K562 (cell line): ENCODE measurements around the gene RNASEH1. TPM values are rescaled to one million over a fixed set of nuclear protein-coding genes. Genes with fewer than 3 reads are reported as not detected.

Experiments used
- ATF1 ChIP-seq, 2 experiments: fragments of 450-650 bp in 1 of 2; IDR thresholded peaks; 2 replicates each; pipeline ENCODE4 v1.6.1; 2016; ENCODE audit warnings: missing compliant biosample characterization in 1 of 2, missing genetic modification characterization in 1 of 2
- CBX3 ChIP-seq, 2 experiments: IDR thresholded peaks; 1 replicate in 1 of 2; 2 replicates in 1 of 2; pipeline ENCODE4 v1.6.1; 2012; ENCODE audit warnings: inconsistent platforms in 2 of 2, low read length in 2 of 2, borderline replicate concordance in 1 of 2, control low read depth in 1 of 2
- CC2D1A ChIP-seq: fragments of 450-650 bp; IDR thresholded peaks from 2 replicates; pipeline ENCODE4 v1.6.1; 2017; ENCODE audit warnings: mild to moderate bottlenecking
- GTF2F1 ChIP-seq: IDR thresholded peaks from 2 replicates; pipeline ENCODE4 v1.6.1; 2011; ENCODE audit warnings: low read depth, low read length, improper control_type of control experiment
- PCBP1 ChIP-seq: fragments of 200-400 bp; formaldehyde crosslinking; IDR thresholded peaks from 2 replicates; pipeline ENCODE4 v1.6.1; 2018; ENCODE audit warnings: mild to moderate bottlenecking, low read depth, low read length; ENCODE audit not compliant: poor library complexity, severe bottlenecking
- RNF2 ChIP-seq: sonication (generic); IDR thresholded peaks from 2 replicates; pipeline ENCODE4 v1.6.1; 2016
- TAF1 ChIP-seq: IDR thresholded peaks from 2 replicates; pipeline ENCODE4 v1.6.1; 2011; ENCODE audit warnings: mild to moderate bottlenecking, low read length, moderate library complexity; ENCODE audit not compliant: insufficient read depth, control insufficient read depth, severe bottlenecking; ENCODE audit errors: extremely low read depth
- TEAD2 ChIP-seq: fragments of 450-650 bp; IDR thresholded peaks from 2 replicates; pipeline ENCODE4 v1.6.1; 2016; ENCODE audit warnings: missing genetic modification characterization, control low read depth, missing compliant biosample characterization
- ZNF79 ChIP-seq: fragments of 250-450 bp; sonication (Bioruptor Pico); IDR thresholded peaks from 2 replicates; pipeline ENCODE4 v1.4.0; 2020; ENCODE audit warnings: low read depth, mild to moderate bottlenecking, moderate library complexity
- polyA plus RNA-seq, 8 experiments: library from polyadenylated mRNA; depleted of rRNA in 4 of 8; stranded (reverse) in 5 of 8; unstranded in 3 of 8; fragments of >200 nt; fragmentation: Nextera tagmentation in 2 of 8; fragmentation: Illumina TruSeq in 1 of 8; extraction: Ambion mirVana in 2 of 8; extraction: Trizol in 1 of 8; gene quantifications; 2 replicates each; pipeline versions ENCODE4 v1.2.1 to v1.2.3, GENCODE V29; 2011 to 2014; ENCODE audit warnings: inconsistent platforms in 1 of 8, missing spikeins in 1 of 8
- total RNA-seq, 7 experiments: library from RNA; depleted of rRNA in 6 of 7; stranded (reverse); fragments of >200 nt in 6 of 7; fragmentation: Illumina TruSeq in 2 of 7; extraction: Trizol in 2 of 7; gene quantifications; 2 replicates each; pipeline versions ENCODE4 v1.2.1 to v1.2.3, GENCODE V29; 2011 to 2021; ENCODE audit warnings: low replicate concordance in 1 of 7
- TF ChIP-seq, protein P1 (sequence below): fragments of 250-450 bp; sonication (Bioruptor Pico); IDR thresholded peaks from 2 replicates; pipeline ENCODE4 v1.5.0; 2020; ENCODE audit warnings: mild to moderate bottlenecking, borderline replicate concordance
- TF ChIP-seq, protein P2 (sequence below), 2 experiments: fragments of 450-650 bp; IDR thresholded peaks; 2 replicates each; pipeline ENCODE4 v1.6.1; 2016
- TF ChIP-seq, protein P3 (sequence below): fragments of 450-650 bp; IDR thresholded peaks from 2 replicates; pipeline ENCODE4 v1.6.1; 2016; ENCODE audit warnings: low read depth, mild to moderate bottlenecking, moderate library complexity
- TF ChIP-seq, protein P4 (sequence below), 2 experiments: fragments of 450-650 bp; formaldehyde crosslinking in 1 of 2; IDR thresholded peaks; 2 replicates each; pipeline versions ENCODE4 v1.4.0 to v1.6.1; 2014 to 2020; ENCODE audit warnings: mild to moderate bottlenecking in 2 of 2, borderline replicate concordance in 1 of 2, low read depth in 1 of 2

Gene RNASEH1
- total and polyA plus RNA-seq, 9 of the 15 experiments (the other 6 are each of a cell fraction or from before 2014, with no cell fraction given), result 25.7 to 47.5 (median 42.8) TPM

DNA sequence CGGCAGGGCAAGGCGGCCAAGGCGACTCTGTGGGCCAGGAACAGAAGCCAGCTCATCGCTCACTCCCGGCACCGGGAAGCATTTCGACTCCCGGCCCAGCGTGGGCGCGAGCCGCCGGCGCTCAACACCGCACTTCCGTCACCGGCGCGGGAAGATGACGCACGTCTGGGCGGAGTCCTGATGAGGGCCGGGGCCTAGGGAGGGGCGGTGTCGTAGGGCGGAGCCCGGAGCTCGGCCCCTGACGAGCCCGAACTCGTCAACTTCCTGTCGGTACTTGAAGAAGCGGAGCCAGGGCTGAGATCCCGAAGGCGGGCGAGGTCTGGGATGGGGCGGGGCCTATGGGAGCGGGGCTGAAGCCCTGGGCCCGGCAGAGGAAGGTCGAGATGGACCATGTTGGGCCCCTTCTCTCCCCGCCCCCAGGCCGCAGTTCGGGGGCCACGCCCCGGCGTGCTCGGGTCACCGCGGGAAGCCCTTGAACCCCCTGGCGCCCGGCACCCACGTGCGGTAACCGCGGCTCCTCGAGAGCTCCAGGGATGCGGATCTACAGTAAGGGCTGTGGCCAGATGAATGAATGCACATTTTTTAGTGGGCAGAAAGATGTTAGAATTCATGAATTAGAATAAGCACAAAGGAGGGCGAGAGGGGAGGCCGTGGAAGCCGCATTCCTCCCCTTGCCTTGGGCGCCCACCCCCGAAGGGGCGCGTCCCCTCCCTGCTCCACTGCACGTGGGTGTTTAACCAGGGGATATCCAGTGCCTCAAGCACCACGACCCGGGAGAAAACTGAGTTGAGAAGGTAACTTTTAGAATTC, at the start of gene RNASEH1 (continued):
- TF ChIP-seq TAF1 (peak; percentile 89), CBX3 (IDR thresholded peaks at IDR 0.05; ENCODE audit: borderline replicate concordance in 1 of 2, low read length in 2 of 2) (0 out of 3 replicates have a peak, but pooled peaks of 1 of the 2 experiments have one; percentile 39), RNF2 (peak; percentile 86), PCBP1 (peak; percentile 30), CC2D1A (0 out of 2 replicates have a peak, but pooled peaks have one; percentile 57), TEAD2 (no peak), GTF2F1 (no peak; the same call in 1 of the 2 replicates), ZNF79 (CRISPR knock-in tag) (no peak), ATF1 (CRISPR knock-in tag; IDR thresholded peaks at IDR 0.05) (peak; percentile 92), ATF1 (tag; IDR thresholded peaks at IDR 0.05) (peak; percentile 99)
- TF ChIP-seq, protein P1, sequence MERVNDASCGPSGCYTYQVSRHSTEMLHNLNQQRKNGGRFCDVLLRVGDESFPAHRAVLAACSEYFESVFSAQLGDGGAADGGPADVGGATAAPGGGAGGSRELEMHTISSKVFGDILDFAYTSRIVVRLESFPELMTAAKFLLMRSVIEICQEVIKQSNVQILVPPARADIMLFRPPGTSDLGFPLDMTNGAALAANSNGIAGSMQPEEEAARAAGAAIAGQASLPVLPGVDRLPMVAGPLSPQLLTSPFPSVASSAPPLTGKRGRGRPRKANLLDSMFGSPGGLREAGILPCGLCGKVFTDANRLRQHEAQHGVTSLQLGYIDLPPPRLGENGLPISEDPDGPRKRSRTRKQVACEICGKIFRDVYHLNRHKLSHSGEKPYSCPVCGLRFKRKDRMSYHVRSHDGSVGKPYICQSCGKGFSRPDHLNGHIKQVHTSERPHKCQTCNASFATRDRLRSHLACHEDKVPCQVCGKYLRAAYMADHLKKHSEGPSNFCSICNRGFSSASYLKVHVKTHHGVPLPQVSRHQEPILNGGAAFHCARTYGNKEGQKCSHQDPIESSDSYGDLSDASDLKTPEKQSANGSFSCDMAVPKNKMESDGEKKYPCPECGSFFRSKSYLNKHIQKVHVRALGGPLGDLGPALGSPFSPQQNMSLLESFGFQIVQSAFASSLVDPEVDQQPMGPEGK, result no peak
- TF ChIP-seq, protein P2, sequence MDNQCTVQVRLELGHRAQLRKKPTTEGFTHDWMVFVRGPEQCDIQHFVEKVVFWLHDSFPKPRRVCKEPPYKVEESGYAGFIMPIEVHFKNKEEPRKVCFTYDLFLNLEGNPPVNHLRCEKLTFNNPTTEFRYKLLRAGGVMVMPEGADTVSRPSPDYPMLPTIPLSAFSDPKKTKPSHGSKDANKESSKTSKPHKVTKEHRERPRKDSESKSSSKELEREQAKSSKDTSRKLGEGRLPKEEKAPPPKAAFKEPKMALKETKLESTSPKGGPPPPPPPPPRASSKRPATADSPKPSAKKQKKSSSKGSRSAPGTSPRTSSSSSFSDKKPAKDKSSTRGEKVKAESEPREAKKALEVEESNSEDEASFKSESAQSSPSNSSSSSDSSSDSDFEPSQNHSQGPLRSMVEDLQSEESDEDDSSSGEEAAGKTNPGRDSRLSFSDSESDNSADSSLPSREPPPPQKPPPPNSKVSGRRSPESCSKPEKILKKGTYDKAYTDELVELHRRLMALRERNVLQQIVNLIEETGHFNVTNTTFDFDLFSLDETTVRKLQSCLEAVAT (IDR thresholded peaks at IDR 0.05), result peak in 1 of 2 experiments; percentile 39; a peak in 1 of 4 replicates
- TF ChIP-seq, protein P3, sequence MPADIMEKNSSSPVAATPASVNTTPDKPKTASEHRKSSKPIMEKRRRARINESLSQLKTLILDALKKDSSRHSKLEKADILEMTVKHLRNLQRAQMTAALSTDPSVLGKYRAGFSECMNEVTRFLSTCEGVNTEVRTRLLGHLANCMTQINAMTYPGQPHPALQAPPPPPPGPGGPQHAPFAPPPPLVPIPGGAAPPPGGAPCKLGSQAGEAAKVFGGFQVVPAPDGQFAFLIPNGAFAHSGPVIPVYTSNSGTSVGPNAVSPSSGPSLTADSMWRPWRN, result peak; percentile 95
- TF ChIP-seq, protein P4, sequence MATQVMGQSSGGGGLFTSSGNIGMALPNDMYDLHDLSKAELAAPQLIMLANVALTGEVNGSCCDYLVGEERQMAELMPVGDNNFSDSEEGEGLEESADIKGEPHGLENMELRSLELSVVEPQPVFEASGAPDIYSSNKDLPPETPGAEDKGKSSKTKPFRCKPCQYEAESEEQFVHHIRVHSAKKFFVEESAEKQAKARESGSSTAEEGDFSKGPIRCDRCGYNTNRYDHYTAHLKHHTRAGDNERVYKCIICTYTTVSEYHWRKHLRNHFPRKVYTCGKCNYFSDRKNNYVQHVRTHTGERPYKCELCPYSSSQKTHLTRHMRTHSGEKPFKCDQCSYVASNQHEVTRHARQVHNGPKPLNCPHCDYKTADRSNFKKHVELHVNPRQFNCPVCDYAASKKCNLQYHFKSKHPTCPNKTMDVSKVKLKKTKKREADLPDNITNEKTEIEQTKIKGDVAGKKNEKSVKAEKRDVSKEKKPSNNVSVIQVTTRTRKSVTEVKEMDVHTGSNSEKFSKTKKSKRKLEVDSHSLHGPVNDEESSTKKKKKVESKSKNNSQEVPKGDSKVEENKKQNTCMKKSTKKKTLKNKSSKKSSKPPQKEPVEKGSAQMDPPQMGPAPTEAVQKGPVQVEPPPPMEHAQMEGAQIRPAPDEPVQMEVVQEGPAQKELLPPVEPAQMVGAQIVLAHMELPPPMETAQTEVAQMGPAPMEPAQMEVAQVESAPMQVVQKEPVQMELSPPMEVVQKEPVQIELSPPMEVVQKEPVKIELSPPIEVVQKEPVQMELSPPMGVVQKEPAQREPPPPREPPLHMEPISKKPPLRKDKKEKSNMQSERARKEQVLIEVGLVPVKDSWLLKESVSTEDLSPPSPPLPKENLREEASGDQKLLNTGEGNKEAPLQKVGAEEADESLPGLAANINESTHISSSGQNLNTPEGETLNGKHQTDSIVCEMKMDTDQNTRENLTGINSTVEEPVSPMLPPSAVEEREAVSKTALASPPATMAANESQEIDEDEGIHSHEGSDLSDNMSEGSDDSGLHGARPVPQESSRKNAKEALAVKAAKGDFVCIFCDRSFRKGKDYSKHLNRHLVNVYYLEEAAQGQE (IDR thresholded peaks at IDR 0.05; ENCODE audit: borderline replicate concordance), result 0 out of 2 replicates have a peak, but pooled peaks have one; percentile 3
- TF ChIP-seq, protein P4 (CRISPR knock-in tag; IDR thresholded peaks at IDR 0.05; ENCODE audit: low read depth), result no peak
